Astrocyte of the cerebellum (primary cell): ENCODE results near the gene MKRN1.

Source experiments
- DNase-seq: peaks from one replicate; pipeline ENCODE4 v3.0.0-alpha.2; 2011; ENCODE audit warnings: low read depth
- H3K4me3 ChIP-seq: 2 replicates; pipeline ENCODE4 v1.5.1; 2011; ENCODE audit warnings: mild to moderate bottlenecking, low read depth, low read length, moderate library complexity
- in situ Hi-C: cut with HindIII; loops from 2 replicates; pipeline ENCODE4 v1.10.0; 2017; ENCODE audit warnings: low sequenced_read_pairs
- TF ChIP-seq, protein P1 (sequence below): IDR thresholded peaks from 2 replicates; pipeline ENCODE4 v1.5.1; 2012; ENCODE audit warnings: low read length, low read depth, moderate library complexity, mild to moderate bottlenecking; ENCODE audit errors: missing control alignments

MKRN1 gene

DNA sequence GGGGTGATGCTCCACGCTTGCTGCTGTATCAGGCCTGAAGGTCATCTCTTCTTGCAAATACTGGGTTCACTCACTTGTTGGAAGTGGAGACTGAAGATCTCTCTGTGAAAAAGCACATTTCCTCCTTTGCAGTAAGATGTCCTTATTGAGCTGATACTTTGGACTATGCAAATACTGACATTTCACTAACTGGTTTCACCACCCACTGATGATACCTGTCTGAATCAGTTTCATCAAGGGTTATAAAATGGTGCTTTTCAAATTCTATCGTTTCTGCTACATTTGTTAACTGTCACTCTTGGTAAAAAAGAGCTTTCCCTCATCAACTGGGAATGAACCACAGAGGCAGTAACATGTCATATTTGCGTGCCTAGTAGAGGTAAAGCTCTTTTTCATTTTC lies 39.9 kb downstream of the MKRN1 start:
- TF ChIP-seq, protein P1, sequence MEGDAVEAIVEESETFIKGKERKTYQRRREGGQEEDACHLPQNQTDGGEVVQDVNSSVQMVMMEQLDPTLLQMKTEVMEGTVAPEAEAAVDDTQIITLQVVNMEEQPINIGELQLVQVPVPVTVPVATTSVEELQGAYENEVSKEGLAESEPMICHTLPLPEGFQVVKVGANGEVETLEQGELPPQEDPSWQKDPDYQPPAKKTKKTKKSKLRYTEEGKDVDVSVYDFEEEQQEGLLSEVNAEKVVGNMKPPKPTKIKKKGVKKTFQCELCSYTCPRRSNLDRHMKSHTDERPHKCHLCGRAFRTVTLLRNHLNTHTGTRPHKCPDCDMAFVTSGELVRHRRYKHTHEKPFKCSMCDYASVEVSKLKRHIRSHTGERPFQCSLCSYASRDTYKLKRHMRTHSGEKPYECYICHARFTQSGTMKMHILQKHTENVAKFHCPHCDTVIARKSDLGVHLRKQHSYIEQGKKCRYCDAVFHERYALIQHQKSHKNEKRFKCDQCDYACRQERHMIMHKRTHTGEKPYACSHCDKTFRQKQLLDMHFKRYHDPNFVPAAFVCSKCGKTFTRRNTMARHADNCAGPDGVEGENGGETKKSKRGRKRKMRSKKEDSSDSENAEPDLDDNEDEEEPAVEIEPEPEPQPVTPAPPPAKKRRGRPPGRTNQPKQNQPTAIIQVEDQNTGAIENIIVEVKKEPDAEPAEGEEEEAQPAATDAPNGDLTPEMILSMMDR, result no peak
- in situ Hi-C loops, result no loop called here
- DNase-seq, result no peak
- no peak overlapping the region for H3K4me3 ChIP-seq

DNA sequence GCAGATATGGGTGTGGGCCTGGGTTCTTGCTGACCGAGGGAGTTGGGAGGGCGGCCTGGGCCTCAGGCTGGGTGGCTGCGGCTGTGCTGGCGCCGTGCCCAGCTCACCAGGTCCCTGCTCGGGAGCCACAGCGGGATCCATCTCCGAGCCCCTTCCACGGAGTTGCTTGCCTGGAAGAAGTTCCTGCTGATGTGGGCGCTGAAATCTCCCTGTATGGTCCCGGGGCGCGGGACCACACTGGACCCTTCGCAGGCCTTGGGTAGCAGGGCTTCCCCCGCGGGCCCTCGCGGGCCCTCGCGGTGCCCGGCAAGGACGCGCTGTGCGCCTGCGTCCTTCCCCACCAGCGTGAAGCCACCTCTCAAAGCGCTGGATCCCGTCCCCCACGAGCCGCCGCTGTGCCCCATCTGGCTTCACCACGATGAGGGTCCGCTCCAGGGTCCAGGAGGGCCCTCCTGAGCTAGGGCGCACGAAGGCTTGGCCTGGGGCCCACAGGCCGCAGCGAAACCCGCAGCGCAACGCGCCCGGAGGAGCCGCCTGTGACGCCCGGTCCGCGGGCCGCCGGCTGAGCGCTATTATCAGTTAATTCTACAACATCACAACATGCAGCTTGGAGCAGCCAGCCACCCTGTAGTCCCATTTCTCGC lies 43.9 kb downstream of the MKRN1 start:
- DNase-seq, result no peak
- in situ Hi-C loops, result no loop called here
- TF ChIP-seq, protein P1, result no peak
- H3K4me3 ChIP-seq, result no peak overlapping the region

DNA sequence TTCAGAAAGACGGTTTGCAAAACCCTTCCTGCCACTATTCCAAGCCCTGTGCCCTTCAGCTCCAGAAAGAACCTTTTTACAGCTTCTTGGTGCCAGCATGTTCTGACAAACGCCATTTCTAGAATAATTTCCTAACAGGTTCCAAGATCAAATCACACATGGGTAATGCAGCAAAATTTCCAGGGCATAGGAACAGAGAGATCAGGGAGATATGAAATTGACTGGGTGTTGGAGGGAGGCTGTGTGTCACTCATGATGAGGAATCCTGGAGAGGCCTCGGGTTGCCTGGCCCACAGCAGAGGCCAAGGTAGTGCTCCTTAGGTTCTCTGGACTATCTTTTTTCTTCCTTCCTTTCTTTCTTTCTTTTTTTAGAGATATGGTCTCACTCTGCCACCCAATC lies 45.9 kb downstream of the MKRN1 start:
- TF ChIP-seq, protein P1, result no peak
- DNase-seq, result no peak
- in situ Hi-C loops, result no loop called here

DNA sequence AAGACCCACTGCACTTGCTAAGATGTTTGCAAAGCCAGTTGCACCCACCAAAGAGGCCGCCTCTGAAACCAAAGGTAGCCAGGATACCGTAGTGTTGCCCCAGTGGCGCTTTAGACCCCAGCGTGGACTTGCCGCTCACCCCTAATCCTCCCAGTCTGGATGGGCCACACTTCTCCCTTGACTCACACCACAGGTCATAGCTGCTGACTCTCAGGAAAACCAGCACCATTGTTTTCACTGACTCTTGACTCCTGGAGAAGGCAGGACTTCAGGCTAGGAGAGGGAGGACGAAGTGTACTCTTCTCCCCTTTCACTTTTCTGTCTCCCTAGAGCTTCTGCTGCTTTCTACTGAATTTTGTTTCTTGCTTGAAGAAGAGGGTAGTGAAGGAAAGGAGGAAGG lies 53.2 kb downstream of the MKRN1 start:
- DNase-seq, result no peak
- in situ Hi-C loops, result no loop called here
- TF ChIP-seq, protein P1, result no peak
- H3K4me3 ChIP-seq, result no peak overlapping the region

More for the DNA sequence above, 45.9 kb downstream of the MKRN1 start:
- no peak overlapping the region for H3K4me3 ChIP-seq

DNA sequence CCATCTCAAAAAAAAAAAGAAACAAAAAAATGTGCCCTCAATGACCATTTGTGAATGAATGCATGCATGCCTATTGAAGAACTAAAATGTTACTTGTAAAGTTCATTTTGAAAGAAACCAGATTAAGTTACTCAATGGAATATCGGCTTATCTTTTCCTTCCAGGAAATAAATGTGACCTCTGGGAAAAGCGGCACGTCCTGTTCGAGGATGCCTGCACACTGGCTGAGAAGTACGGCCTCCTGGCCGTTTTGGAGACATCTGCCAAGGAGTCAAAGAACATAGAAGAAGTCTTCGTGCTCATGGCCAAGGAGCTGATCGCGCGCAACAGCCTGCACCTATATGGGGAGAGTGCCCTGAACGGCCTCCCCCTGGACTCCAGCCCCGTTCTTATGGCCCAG lies 53.6 kb downstream of the MKRN1 start:
- TF ChIP-seq, protein P1, result no peak
- in situ Hi-C loops, result no loop called here
- DNase-seq, result no peak
- H3K4me3 ChIP-seq, result no peak overlapping the region

DNA sequence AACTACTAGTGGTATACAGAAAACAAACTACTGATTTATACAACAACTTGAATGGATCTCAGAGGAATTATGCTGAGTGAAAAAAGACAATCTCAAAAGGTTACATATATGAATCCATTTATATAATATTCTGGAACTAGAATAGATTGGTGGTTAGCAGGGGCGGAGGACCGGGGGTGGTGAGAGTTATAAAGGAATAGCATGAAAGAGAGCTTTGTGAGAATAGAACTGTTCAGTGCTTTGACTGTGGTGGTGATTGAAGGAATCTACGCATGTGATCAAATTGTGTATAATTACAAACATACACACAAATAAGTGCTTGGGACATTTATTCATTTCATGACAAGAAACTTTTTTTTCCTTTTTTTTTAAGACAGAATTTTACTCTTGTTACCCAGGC lies 55.8 kb downstream of the MKRN1 start:
- no peak overlapping the region for H3K4me3 ChIP-seq
- in situ Hi-C loops, result no loop called here
- no peak for DNase-seq
- TF ChIP-seq, protein P1, result no peak
